GM19397 (cell line): ENCODE results near the gene SLC7A7.
"Not testable (repeated sequence)": the region's sequence is repeated elsewhere in the genome, so short reads cannot be mapped to it uniquely, and the experiment has no call there.

Source experiments
- ATAC-seq: cut with Tn5 transposase; IDR thresholded peaks from one replicate; pipeline ENCODE4 v1.9.1; 2021; ENCODE audit warnings: mild to moderate bottlenecking, moderate library complexity; ENCODE audit not compliant: unreplicated experiment

The SLC7A7 gene

GRCh38 chr14:22764382-22764781, 50.9 kb downstream of the SLC7A7 start:
- no peak for ATAC-seq

DNA sequence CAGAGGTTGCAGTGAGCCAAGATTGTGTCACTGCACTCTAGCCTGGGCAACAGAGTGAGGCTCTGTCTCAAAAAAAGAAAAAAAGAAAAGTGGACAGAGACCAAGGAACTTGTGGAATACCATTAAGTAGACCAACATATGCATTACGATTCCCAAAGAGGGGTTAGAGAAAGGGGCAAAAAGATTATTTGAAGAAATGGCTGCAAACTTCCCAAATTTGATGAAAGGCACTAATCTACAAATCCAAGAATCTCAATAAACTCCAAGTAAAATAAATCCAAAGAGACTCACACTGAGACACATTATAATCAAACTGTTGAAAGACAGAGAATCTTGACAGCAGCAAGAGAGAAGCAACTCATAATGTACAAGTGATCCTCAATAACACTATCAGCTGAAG, 53.5 kb downstream of the SLC7A7 start:
- ATAC-seq: no peak

DNA sequence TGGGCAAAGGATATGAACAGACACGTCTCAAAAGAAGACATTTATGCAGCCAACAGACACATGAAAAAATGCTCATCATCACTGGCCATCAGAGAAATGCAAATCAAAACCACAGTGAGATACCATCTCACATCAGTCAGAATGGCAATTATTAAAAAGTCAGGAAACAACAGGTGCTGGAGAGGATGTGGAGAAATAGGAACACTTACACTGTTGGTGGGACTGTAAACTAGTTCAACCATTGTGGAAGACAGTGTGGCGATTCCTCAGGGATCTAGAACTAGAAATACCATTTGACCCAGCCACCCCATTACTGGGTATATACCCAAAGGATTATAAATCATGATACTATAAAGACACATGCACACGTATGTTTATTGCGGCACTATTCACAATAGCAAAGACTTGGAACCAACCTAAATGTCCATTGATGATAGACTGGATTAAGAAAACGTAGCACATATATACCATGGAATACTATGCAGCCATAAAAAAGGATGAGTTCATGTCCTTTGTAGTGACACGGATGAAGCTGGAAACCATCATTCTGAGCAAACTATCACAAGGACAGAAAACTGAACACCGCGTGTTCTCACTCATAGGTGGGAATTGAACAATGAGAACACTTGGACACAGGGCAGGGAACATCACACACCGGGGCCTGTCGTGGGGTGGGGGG, 57.1 kb downstream of the SLC7A7 start:
- not testable (repeated sequence) for ATAC-seq

GRCh38 chr14:22753586-22753985, 61.6 kb downstream of the SLC7A7 start:
- ATAC-seq: no peak

DNA sequence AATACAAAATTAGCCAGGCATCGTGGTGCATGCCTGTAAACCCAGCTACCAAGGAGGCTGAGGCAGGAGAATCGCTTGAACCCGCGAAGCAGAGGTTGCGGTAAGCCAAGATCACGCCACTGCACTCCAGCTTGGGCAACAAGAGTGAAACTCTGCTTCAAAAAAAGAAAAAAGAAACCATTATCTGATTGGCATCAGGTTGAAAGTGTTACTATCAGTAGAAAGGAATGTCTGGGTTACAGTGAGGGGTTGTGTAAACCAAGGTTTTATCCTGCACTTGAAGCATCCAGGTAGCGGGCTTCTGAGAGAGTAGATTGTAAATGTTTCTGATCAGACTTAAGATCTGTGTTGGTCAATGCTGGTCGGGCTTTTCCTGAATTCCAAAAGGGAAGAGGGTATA, 62.8 kb downstream of the SLC7A7 start:
- no peak for ATAC-seq

DNA sequence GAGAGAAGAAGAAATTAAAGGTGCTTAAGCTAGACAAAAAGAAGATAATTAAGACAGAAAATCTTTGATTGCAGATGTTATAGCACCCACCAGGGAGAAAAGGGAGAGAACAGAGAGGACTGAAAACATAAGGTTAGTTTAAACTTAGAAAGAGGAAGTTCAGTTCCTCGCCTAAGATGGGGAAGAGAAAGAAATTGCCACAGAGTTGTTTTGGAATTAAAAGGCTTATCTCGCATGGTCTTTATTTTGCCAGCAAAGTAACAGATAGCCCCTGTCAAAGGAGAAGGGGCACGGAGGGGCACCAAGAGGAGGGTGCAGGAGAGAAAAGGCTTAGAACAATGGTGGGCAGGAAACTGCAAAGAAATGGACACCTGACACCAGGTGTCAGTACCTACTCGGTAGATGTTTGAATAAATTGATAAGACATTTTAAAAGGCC, 66.6 kb downstream of the SLC7A7 start:
- ATAC-seq: no peak

GRCh38 chr14:22748206-22748605, 67.0 kb downstream of the SLC7A7 start:
- ATAC-seq: no peak

GRCh38 chr14:22747769-22748168, 67.5 kb downstream of the SLC7A7 start:
- ATAC-seq: no peak

- no peak for ATAC-seq
Measured at GRCh38 chr14:22740020-22740419, 75.2 kb downstream of the SLC7A7 start.

GRCh38 chr14:22739423-22739822, 75.8 kb downstream of the SLC7A7 start:
- ATAC-seq: no peak

GRCh38 chr14:22737052-22737451, 78.2 kb downstream of the SLC7A7 start:
- ATAC-seq: no peak

GRCh38 chr14:22736384-22736783, 78.9 kb downstream of the SLC7A7 start:
- ATAC-seq: not testable (repeated sequence)

- ATAC-seq: no peak
Measured at GRCh38 chr14:22735096-22735495, 80.1 kb downstream of the SLC7A7 start.

- ATAC-seq: no peak
Measured at GRCh38 chr14:22733829-22734228, 81.4 kb downstream of the SLC7A7 start.

GRCh38 chr14:22732062-22732461, 83.2 kb downstream of the SLC7A7 start:
- ATAC-seq: not testable (repeated sequence)

- ATAC-seq: no peak
Measured at GRCh38 chr14:22726012-22726411, 89.2 kb downstream of the SLC7A7 start.

DNA sequence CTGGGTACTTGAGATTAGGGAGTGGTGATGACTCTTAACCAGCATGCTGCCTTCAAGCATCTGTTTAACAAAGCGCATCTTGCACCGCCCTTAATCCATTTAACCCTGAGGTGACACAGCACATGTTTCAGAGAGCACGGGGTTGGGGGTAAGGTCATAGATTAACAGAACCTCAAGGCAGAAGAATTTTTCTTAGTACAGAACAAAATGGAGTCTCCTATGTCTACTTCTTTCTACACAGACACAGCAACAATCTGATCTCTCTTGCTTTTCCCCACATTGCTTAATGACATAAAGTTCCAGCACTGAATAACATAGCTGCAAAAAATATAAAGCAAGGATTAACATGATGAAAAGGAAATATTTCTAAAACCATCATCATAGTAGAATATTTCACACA, 89.9 kb downstream of the SLC7A7 start:
- not testable (repeated sequence) for ATAC-seq

DNA sequence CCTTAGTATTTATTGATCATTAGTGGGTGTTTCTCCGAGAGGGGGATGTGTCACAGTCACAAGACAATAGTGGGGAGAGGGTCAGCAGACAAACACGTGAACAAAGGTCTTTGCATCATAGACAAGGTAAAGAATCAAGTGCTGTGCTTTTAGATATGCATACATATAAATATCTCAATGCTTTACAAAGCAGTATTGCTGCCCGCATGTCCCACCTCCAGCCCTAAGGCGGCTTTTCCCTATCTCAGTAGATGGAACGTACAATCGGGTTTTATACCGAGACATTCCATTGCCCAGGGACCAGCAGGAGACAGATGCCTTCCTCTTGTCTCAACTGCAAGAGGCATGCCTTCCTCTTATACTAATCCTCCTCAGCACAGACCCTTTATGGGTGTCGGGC, 90.4 kb downstream of the SLC7A7 start:
- ATAC-seq: not testable (repeated sequence)

DNA sequence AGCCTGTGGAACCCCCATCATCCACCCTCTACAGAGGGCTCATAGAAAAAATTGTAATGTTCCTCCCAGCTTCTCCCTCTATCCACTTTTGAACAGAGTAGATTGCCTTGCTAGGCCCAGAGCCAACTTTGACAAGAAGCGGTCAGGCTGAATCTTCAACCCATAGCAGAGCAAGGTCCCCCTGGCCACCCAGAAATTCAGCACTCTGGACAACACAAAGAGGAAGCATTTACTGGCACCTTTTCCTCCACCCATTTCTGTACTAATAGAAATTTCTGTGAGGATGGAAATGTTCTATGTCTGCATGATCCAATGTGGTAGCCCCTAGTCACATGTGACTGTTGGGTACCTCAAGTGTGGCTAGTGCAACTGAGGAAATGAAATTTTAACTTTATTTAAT, 91.4 kb downstream of the SLC7A7 start:
- no peak for ATAC-seq
